K562 (cell line): ENCODE results near the gene BDKRB2. TPM values are rescaled to one million over a fixed set of nuclear protein-coding genes. Genes with fewer than 3 reads are reported as not detected.

Source experiments
- ATAC-seq: fragments of 200-7000 bp; cut with Tn5 transposase; 3 replicates; pipeline ENCODE4 v1.9.1; 2020; ENCODE audit warnings: moderate library complexity
- BruUV-seq: library from RNA; stranded (reverse); fragments of 400-500 nt; replicated peaks from 2 replicates; lab custom pipeline; 2021; lab: Mats Ljungman, UMichigan
- CTCF ChIA-PET: fragments of 300-600 bp; formaldehyde crosslinking; extraction: SDS; loops from one replicate; lab custom pipeline; 2021; ENCODE audit warnings: low intra/inter-chr PET ratio; lab: Yijun Ruan, JAX
- POLR2A ChIA-PET: fragments of 300-600, 350-650 bp; sonication (Branson Sonifier 250); formaldehyde crosslinking; extraction: SDS; loops from one replicate; lab custom pipeline; 2021; ENCODE audit warnings: antibody characterized with exemption, inconsistent platforms; lab: Yijun Ruan, JAX
- DNase-seq, 4 experiments: peaks; one replicate each; pipeline versions ENCODE4 v3.0.0 to v3.0.0-alpha.2; 2011 to 2018; ENCODE audit warnings: low spot score in 3 of 4, mixed read lengths in 3 of 4; ENCODE audit errors: extremely low read depth in 1 of 4
- FAIRE-seq: peaks from 2 replicates; lab custom pipeline; 2011; peaks lifted over from hg19 to GRCh38; lab: Jason Lieb, UNC
- H2AFZ ChIP-seq: 2 replicates; pipeline ENCODE4 v1.6.0; 2011; ENCODE audit warnings: low read depth, low read length, control low read depth, inconsistent platforms
- H3K27ac ChIP-seq: fragments of 200-600 bp; 3 replicates; pipeline ENCODE4 v1.8.0; 2011; ENCODE audit warnings: low read depth, mild to moderate bottlenecking, control low read depth, inconsistent platforms, low read length, moderate library complexity, mixed read lengths; ENCODE audit errors: extremely low read depth
- H3K27me3 ChIP-seq, 2 experiments: fragments of 300-600 bp in 1 of 2; 2 replicates in 1 of 2; 3 replicates in 1 of 2; pipeline versions ENCODE4 v1.6.0 to v1.8.0; 2011; ENCODE audit warnings: inconsistent platforms in 2 of 2, low read length in 2 of 2, mild to moderate bottlenecking in 1 of 2, mixed read lengths in 1 of 2, moderate library complexity in 1 of 2; ENCODE audit not compliant: control insufficient read depth in 2 of 2, insufficient read depth in 2 of 2
- H3K36me3 ChIP-seq: fragments of 300-600 bp; 3 replicates; pipeline ENCODE4 v1.8.0; 2011; ENCODE audit warnings: mild to moderate bottlenecking, low read length, inconsistent platforms; ENCODE audit not compliant: control insufficient read depth, insufficient read depth
- H3K4me1 ChIP-seq, 2 experiments: fragments of 200-600 bp in 1 of 2; replicated peaks in 1 of 2; 2 replicates in 1 of 2; 3 replicates in 1 of 2; pipeline versions ENCODE4 v1.5.1 to v1.8.0; 2011; ENCODE audit warnings: inconsistent platforms in 2 of 2, low read length in 2 of 2, mild to moderate bottlenecking in 1 of 2, mixed read lengths in 1 of 2, moderate library complexity in 1 of 2; ENCODE audit not compliant: control insufficient read depth in 2 of 2, insufficient read depth in 2 of 2
- H3K4me2 ChIP-seq: 2 replicates; pipeline ENCODE4 v1.6.1; 2011; ENCODE audit warnings: low read length, control low read depth, inconsistent platforms, mixed read lengths; ENCODE audit not compliant: insufficient read depth
- H3K4me3 ChIP-seq: fragments of 200-600 bp; sonication (generic), shearing (Covaris generic); 2 replicates; pipeline ENCODE4 v1.5.1; 2016; ENCODE audit warnings: control low read depth, inconsistent platforms
- H3K79me2 ChIP-seq: fragments of 200-600 bp; 3 replicates; pipeline ENCODE4 v1.8.0; 2011; ENCODE audit warnings: low read length, inconsistent platforms; ENCODE audit not compliant: control insufficient read depth, insufficient read depth
- H3K9ac ChIP-seq, 2 experiments: 2 replicates each; pipeline versions ENCODE4 v1.6.0 to v1.6.1; 2011; ENCODE audit warnings: low read depth in 2 of 2, low read length in 2 of 2, control low read depth in 1 of 2, inconsistent platforms in 1 of 2, mild to moderate bottlenecking in 1 of 2, mixed read lengths in 1 of 2; ENCODE audit not compliant: insufficient read depth in 1 of 2
- H3K9me1 ChIP-seq: one replicate; pipeline ENCODE4 v1.6.0; 2011; ENCODE audit warnings: inconsistent platforms, mild to moderate bottlenecking, low read length, moderate library complexity; ENCODE audit not compliant: control insufficient read depth, insufficient read depth
- H3K9me3 ChIP-seq: replicated peaks from 2 replicates; pipeline ENCODE4 v1.5.1; 2011; ENCODE audit warnings: low read depth, low read length, inconsistent platforms; ENCODE audit not compliant: control insufficient read depth, insufficient read depth
- H4K20me1 ChIP-seq: replicated peaks from 2 replicates; pipeline ENCODE4 v1.6.1; 2011; ENCODE audit warnings: low read length, inconsistent platforms, mixed read lengths; ENCODE audit not compliant: control insufficient read depth, insufficient read depth
- HMG20A ChIP-seq: fragments of 450-650 bp; formaldehyde crosslinking; conservative IDR thresholded peaks from 2 replicates; pipeline ENCODE4 v1.4.0; 2020; ENCODE audit warnings: mild to moderate bottlenecking, mixed read lengths
- ZBTB40 ChIP-seq, 2 experiments: fragments of 450-650 bp in 1 of 2; sonication (generic) in 1 of 2; formaldehyde crosslinking in 1 of 2; IDR thresholded peaks; 2 replicates each; pipeline versions ENCODE4 v1.7.1 to v1.9.0; 2016 to 2022; ENCODE audit warnings: inconsistent platforms in 1 of 2, mild to moderate bottlenecking in 1 of 2, missing genetic modification reagents in 1 of 2
- ZBTB5 ChIP-seq: fragments of 450-650 bp; IDR thresholded peaks from 2 replicates; pipeline ENCODE4 v1.6.1; 2017; ENCODE audit warnings: antibody characterized with exemption
- WGBS: fragments of 100-300 bp; shearing (Covaris generic); methylation state at CpG from one replicate; pipeline ENCODE4 v1.1.6; 2016; ENCODE audit warnings: low coverage, mixed read lengths; ENCODE audit not compliant: insufficient coverage; ENCODE audit errors: missing lambda C conversion rate; 5-methylcytosine and 5-hydroxymethylcytosine counted together
- in situ Hi-C: fragments of 300-500 bp; cut with MboI; formaldehyde crosslinking; loops from 4 replicates; pipeline ENCODE4 v1.15.0; 2018; ENCODE audit warnings: inconsistent platforms, mixed read lengths
- intact Hi-C: fragments of 100-400 bp; cut with micrococcal nuclease; formaldehyde crosslinking; loops from 2 replicates; pipeline ENCODE4 v1.14.2; 2022
- polyA plus RNA-seq, 8 experiments: library from polyadenylated mRNA; depleted of rRNA in 4 of 8; stranded (reverse) in 5 of 8; unstranded in 3 of 8; fragments of >200 nt; fragmentation: Nextera tagmentation in 2 of 8; fragmentation: Illumina TruSeq in 1 of 8; extraction: Ambion mirVana in 2 of 8; extraction: Trizol in 1 of 8; gene quantifications; 2 replicates each; pipeline versions ENCODE4 v1.2.1 to v1.2.3, GENCODE V29; 2011 to 2014; ENCODE audit warnings: inconsistent platforms in 1 of 8, missing spikeins in 1 of 8
- total RNA-seq, 7 experiments: library from RNA; depleted of rRNA in 6 of 7; stranded (reverse); fragments of >200 nt in 6 of 7; fragmentation: Illumina TruSeq in 2 of 7; extraction: Trizol in 2 of 7; gene quantifications; 2 replicates each; pipeline versions ENCODE4 v1.2.1 to v1.2.3, GENCODE V29; 2011 to 2021; ENCODE audit warnings: low replicate concordance in 1 of 7

Gene BDKRB2
- total and polyA plus RNA-seq, 9 of the 15 experiments (the other 6 are each of a cell fraction or from before 2014, with no cell fraction given), result 0.02 TPM; not detected in 8

- in situ Hi-C loops, result no loop called here
- no peaks in the 10 kb centered on the region for H3K9me1 ChIP-seq
- ATAC-seq (no peak), FAIRE-seq (no peak), DNase-seq (peak in 1 of 4 experiments; percentile 1)
- no peak for TF ChIP-seq HMG20A (CRISPR knock-in tag)
- 0 out of 2 replicates have a peak, but pooled peaks have one; percentile 62 for TF ChIP-seq ZBTB5
- peak; percentile 74 for TF ChIP-seq ZBTB40 (IDR thresholded peaks at IDR 0.05)
- TF ChIP-seq ZBTB40 (CRISPR knock-in tag; IDR thresholded peaks at IDR 0.05), result no peak
- no peak overlapping the region for H3K27ac ChIP-seq
- no peak overlapping the region for H3K4me2 ChIP-seq
- CTCF ChIA-PET, result no interaction called here
- H3K79me2 ChIP-seq, result no peaks in the 10 kb centered on the region
- peaks cover 0 to 6% of the 10 kb centered on the region in 2 experiments; a peak in 1 of 5 replicates for H3K4me1 ChIP-seq
- no TSS peak for BruUV-seq
- no peaks in the 10 kb centered on the region for H3K9me3 ChIP-seq
- intact Hi-C loops, result no loop called here
- H2AFZ ChIP-seq, result no peak overlapping the region
- H4K20me1 ChIP-seq, result no peaks in the 10 kb centered on the region; the same call in 1 of the 2 replicates
- peaks cover 5 to 51% of the 10 kb centered on the region in 2 experiments for H3K27me3 ChIP-seq
- no peak overlapping the region for H3K9ac ChIP-seq
- H3K4me3 ChIP-seq, result no peak overlapping the region
- WGBS, result 2% methylated on average over 6 of the region's 8 CpGs
- POLR2A ChIA-PET, result no interaction called here
- H3K36me3 ChIP-seq, result no peaks in the 10 kb centered on the region
Measured at GRCh38 chr14:96206461-96206860, 1.8 kb downstream of the BDKRB2 start.
